ENCODE data around the gene SARDH. TPM values are rescaled to one million over a fixed set of nuclear protein-coding genes. Genes with fewer than 3 reads are reported as not detected.

The SARDH gene
- total RNA-seq, 2 donors from 2014 or later: 0.36 to 0.38 TPM

DNA sequence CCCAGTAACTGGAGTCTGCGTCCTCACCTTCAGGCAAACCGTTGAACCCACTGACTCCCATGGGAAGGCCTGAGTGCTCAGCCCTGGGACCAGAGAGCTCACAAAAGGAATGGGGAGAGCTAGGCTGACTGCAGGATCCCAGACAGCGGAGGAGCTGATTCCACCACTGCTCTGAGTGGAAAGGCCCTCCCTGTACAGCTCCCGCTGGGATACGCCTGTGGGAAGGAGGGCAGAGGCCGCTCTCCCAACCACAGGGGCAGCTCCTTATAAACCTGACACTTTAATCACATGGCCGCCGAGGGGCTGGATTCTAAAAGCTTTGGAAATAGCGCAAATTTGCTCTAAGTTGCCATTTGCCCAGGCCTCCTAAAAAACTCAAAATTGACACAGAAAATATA lies 64.9 kb downstream of the SARDH start:
- ATAC-seq: no peak
- Mint-ChIP-seq H3K27me3 (peaks cover 0 to 3% of the 10 kb centered on the region in 2 donors), H3K4me1 (ENCODE audit: low read depth in 2 of 2) (peaks cover 0 to 3% of the 10 kb centered on the region in 2 donors), H3K4me3 (no peak overlapping the region), H3K9me3 (no peaks in the 10 kb centered on the region), H3K27ac (no peak overlapping the region), H3K36me3 (no peaks in the 10 kb centered on the region)
- no peak for DNase-seq (ENCODE audit: low spot score)

DNA sequence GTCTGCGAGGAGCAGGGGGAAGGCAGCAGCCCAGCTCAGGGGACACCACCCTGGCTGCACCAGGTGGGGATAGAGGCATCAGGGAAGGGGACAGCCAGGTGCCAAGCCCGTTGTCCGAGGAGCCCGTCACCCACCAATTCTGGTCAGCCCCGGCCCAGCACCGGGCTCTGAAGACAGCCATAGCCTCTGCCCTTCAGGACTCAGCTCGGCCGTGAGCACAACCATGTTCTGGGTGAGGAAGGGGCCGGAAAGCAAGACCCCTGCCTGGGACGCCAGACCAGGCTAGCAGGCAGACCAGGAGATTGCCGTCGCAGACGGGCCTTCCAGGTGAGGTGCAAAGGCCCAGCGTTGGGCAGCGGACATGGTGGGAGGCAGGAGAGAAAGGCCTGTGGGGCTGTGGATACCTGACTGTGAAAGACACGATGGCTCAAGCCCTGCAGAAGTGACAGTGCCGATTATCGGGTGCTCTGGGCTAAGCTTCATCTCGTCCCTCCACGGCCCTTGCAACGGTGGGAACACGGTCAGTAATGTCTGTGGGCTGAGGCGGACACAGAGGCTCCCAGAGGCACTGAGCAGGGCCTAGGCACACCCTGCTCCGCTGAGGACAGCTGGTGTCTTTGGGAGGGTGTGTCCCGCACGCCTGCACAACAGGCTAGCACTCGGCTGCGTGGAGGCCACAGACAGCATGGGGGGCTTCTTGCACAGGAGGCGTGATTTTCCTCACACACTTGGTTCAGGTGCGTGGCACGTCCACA lies 65.5 kb downstream of the SARDH start:
- H3K9me3 Mint-ChIP-seq: no peaks in the 10 kb centered on the region
- ATAC-seq (no peak), DNase-seq (ENCODE audit: low spot score) (no peak)
- H3K4me1 Mint-ChIP-seq (ENCODE audit: low read depth in 2 of 2): peaks cover 0 to 3% of the 10 kb centered on the region in 2 donors
- H3K27me3 Mint-ChIP-seq: peaks cover 0 to 3% of the 10 kb centered on the region in 2 donors
- H3K27ac Mint-ChIP-seq: no peak overlapping the region
- H3K4me3 Mint-ChIP-seq: no peak overlapping the region
- no peaks in the 10 kb centered on the region for H3K36me3 Mint-ChIP-seq

DNA sequence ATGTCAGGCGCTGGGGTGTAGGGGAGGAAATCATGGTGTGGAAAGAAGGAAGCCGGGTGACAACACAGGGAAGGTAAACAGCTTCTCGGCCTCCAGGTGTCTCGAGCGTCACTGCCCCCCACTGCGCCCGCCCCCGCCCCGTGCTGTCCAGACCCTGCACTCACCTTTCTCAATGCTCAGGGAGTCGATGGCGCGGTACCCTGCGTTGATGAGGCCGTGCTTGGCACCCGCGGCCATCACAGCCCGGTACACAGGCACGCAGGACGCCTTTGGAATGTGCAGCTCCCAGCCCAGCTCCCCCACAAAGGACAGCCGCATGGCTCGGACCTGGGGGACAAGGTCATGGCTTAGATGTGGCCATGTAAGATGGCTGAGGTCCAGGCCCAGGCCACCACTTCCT lies 66.8 kb downstream of the SARDH start:
- ATAC-seq: no peak
- Mint-ChIP-seq H3K36me3 (no peaks in the 10 kb centered on the region), H3K4me3 (no peak overlapping the region), H3K9me3 (no peaks in the 10 kb centered on the region), H3K27ac (no peak overlapping the region), H3K27me3 (peaks cover 0 to 1% of the 10 kb centered on the region in 2 donors), H3K4me1 (ENCODE audit: low read depth in 2 of 2) (peaks cover 0 to under 1% of the 10 kb centered on the region in 2 donors)
- no peak for DNase-seq (ENCODE audit: low spot score)

DNA sequence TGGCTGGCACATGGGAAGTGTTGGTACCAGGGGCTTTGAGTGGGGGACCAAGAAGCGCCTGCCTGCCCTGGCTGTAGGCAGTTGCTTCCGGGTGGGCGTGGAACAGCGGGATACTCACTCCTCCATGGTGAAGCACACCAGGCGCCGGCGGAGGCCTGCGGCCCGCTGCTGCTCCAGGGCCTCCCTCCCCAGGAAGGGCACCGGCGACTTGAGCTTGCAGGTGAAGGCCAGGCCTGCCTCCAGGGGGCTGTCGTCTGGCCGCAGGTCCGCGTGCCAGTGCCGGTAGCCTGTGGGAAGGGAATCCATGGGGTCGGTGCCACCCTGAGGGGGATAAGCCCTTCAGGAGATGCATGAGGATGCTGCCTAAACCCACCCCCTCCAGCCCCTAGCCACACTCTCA lies 67.7 kb downstream of the SARDH start:
- Mint-ChIP-seq H3K4me3 (no peak overlapping the region), H3K27ac (no peak overlapping the region), H3K9me3 (no peaks in the 10 kb centered on the region), H3K36me3 (no peaks in the 10 kb centered on the region), H3K27me3 (no peaks in the 10 kb centered on the region), H3K4me1 (ENCODE audit: low read depth in 2 of 2) (no peaks in the 10 kb centered on the region)
- ATAC-seq: no peak
- DNase-seq (ENCODE audit: low spot score): no peak

DNA sequence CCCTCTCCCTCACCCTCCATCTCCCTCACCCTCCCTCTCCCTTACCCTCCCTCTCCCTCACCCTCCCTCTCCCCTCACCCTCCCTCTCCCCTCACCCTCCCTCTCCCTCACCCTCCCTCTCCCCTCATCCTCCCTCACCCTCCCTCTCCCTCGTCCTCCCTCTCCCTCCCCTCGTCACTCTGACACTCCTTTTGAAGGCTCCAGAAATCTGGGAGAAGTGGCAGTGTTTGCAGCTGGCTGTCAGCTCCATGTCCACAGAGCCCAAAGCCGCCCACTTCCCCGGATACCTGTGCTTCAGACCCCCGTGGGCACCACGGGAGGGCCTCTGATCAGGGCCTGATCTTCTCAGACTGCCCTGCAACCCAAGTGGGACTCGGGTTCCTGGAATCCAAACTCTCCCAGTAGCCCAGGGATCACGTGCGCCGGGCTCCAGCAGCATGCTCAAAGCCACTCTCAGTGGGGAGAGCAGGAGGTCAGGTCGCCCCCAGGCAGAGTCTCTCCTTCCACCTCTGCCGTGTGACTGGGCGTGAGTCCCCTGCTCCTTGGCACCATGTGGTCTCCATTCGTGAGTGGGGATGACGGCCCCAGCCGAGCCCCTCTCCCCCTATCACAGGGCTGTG lies 68.9 kb downstream of the SARDH start:
- Mint-ChIP-seq H3K27me3 (no peaks in the 10 kb centered on the region), H3K9me3 (no peaks in the 10 kb centered on the region), H3K36me3 (no peaks in the 10 kb centered on the region), H3K4me1 (ENCODE audit: low read depth in 2 of 2) (no peaks in the 10 kb centered on the region), H3K4me3 (no peak overlapping the region), H3K27ac (no peak overlapping the region)
- ATAC-seq: no peak
- no peak for DNase-seq (ENCODE audit: low spot score)

DNA sequence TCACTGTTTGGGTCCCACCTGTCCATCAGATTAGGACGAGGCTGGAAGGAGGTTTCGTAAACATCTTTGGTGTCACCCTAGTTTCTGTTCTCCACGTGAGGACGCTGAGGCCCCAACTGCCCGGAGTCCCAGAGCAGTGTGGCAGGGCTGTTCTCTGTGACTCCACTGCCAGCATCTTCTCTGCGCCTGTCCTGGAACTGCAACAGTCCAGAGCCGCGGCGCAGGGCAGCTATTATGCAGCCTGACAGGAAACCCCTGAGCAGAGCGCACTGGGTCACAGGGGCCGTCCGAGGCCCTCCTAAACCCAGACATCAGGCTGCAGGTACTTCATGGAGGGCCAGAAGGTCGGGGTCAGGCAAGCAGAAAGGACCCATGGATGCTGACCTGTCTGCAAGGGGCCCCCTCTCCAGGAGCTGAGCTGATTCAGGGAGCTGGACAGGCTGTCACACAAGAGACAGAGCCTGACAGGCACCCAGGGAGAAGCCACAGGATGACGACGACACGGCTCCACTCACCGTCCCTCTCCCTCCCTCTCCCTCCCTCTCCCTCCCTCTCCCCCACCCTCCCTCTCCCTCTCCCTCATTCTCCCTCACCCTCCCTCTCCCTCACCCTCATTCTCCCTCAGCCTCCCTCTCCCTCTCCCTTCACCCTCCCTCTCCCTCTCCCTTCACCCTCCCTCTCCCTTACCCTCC lies 70.2 kb downstream of the SARDH start:
- no peak for DNase-seq (ENCODE audit: low spot score)
- Mint-ChIP-seq H3K36me3 (no peaks in the 10 kb centered on the region), H3K4me1 (ENCODE audit: low read depth in 2 of 2) (no peaks in the 10 kb centered on the region), H3K4me3 (no peak overlapping the region), H3K27me3 (no peaks in the 10 kb centered on the region), H3K9me3 (no peaks in the 10 kb centered on the region), H3K27ac (no peak overlapping the region)
- ATAC-seq: peak in 1 of 2 donors; percentile 19

DNA sequence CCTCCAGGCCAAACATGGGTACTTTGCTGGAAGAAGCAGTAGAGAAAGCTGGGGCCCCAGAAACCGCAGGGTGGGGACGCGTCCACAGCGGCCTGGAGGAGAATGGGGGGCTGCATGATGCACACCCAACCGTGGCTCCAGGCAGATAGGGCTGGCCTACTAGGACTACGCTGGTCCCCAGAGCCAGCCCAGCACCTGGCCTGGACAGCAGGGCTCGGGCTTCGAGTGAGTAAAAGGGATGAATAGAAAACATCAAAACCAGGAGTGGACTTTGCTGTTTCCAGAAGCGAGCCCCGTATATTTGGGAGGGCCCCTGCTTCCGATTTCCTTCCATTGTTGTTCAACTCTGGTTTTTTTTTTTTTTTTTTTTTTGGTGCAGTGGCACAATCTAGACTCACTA lies 71.3 kb downstream of the SARDH start:
- Mint-ChIP-seq H3K27me3 (no peaks in the 10 kb centered on the region), H3K4me3 (no peak overlapping the region), H3K9me3 (no peaks in the 10 kb centered on the region), H3K36me3 (no peaks in the 10 kb centered on the region), H3K4me1 (ENCODE audit: low read depth in 2 of 2) (no peaks in the 10 kb centered on the region), H3K27ac (no peak overlapping the region)
- no peak for ATAC-seq
- DNase-seq (ENCODE audit: low spot score): no peak

DNA sequence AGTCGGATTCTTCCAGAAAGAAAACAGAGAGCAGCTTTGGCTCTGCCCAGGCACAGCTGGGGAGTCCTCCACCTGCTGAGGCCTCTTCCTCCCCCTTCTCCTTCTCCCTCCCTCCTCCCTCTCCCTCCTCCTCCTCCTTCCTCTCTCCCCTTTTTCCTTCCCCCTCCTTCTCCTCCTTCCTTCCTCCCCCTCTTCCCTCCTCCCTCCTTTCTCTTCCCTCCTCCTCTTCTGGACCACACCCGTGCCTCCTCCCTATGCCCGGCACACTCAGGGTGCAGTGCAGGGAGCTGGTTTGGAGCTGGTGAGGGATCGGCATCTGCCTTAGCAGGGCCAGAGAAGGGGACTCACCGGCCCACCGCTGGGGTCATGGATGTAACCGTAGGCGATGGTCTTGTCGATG lies 71.8 kb downstream of the SARDH start:
- H3K4me1 Mint-ChIP-seq (ENCODE audit: low read depth in 2 of 2): no peaks in the 10 kb centered on the region
- ATAC-seq (no peak), DNase-seq (ENCODE audit: low spot score) (no peak)
- no peaks in the 10 kb centered on the region for H3K27me3 Mint-ChIP-seq
- no peaks in the 10 kb centered on the region for H3K9me3 Mint-ChIP-seq
- no peaks in the 10 kb centered on the region for H3K36me3 Mint-ChIP-seq
- H3K4me3 Mint-ChIP-seq: no peak overlapping the region
- no peak overlapping the region for H3K27ac Mint-ChIP-seq

DNA sequence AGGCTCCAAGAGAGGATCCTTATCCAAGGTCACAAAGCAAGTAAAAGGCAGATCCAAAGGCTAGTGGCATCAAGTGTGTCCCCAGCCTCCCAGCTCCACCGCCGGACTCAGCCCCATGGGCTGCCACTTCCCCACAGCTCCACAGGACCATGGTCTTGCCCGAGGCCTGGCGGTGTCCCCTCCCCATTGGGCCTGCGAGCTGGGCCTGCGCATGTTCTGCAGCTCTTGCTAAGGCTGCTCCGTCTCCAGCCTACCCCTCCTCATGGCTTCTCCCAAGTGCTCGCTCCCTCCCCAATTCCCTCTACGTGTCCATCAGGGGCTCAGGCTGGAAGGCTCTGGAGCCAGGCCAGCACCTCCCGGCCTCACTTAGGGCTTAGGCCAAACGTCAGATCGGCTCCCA lies 72.6 kb downstream of the SARDH start:
- Mint-ChIP-seq H3K27me3 (no peaks in the 10 kb centered on the region), H3K4me1 (ENCODE audit: low read depth in 2 of 2) (no peaks in the 10 kb centered on the region), H3K36me3 (no peaks in the 10 kb centered on the region), H3K9me3 (no peaks in the 10 kb centered on the region), H3K27ac (no peak overlapping the region), H3K4me3 (no peak overlapping the region)
- DNase-seq (ENCODE audit: low spot score): no peak
- ATAC-seq: no peak

DNA sequence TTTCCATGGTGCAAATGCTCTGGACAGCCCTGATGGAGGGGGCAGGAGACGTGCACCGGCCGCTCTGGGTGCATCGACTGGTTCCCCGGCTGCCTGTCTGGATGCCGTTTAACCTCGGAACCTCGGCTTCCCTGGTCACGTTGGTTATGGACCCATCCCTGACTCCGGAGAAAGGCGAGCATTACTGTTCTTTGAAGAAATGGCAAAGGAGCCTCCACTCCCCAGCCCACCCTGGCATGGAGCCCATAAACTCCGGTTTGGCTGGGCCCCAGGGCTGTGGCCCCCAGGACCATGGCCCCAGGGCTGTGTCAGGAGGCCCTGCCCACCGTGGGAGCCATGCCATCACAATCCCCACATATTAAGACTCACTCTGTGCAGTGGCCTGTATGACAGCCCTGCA lies 73.1 kb downstream of the SARDH start:
- no peak overlapping the region for H3K4me3 Mint-ChIP-seq
- H3K27ac Mint-ChIP-seq: no peak overlapping the region
- H3K36me3 Mint-ChIP-seq: no peaks in the 10 kb centered on the region
- DNase-seq (ENCODE audit: low spot score) (no peak), ATAC-seq (no peak)
- H3K27me3 Mint-ChIP-seq: peaks cover 0 to under 1% of the 10 kb centered on the region in 2 donors
- H3K9me3 Mint-ChIP-seq: no peaks in the 10 kb centered on the region
- no peaks in the 10 kb centered on the region for H3K4me1 Mint-ChIP-seq (ENCODE audit: low read depth in 2 of 2)

DNA sequence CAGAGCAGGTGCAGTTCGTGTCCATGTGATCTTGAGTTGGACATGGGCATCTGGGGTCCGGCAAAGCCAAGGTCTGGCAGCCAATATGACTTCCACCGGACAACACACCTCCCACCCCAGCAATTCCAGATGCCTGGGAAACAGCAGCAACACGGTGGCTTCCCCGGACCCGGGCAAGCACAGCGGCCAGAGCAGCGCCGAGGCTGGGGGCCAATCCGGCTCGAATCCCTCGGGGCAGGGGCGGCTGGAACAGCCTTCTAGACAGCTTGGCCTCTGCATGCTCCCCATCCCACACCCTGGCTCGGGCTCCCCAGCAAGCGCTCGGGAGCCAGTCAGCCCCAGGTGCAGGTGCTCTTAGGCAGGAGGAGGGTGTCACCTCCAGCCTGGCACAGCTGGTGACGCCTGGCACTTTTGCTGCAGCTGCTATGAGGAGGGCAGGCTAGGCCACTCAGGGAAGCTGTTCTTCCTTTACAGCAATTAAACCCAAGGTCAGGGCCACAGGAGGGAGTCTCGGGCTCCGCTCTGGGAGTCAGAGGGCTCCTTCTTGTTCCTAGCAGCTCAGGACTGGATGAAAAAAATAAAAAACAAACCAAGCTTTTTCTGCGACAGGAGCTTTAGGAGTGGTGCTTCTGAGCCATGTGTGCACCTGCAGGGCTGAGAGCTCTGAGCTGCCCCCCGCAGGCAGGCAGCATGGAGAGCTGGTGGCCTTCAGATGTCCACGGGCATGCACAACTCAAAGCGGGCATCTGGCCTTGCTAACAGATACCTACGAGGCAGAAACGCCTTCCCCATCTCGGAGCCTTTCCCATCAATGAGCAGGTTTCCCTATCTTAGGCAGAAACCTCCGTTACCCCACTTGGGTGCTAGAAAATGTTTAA lies 73.7 kb downstream of the SARDH start:
- H3K9me3 Mint-ChIP-seq: no peaks in the 10 kb centered on the region
- no peaks in the 10 kb centered on the region for H3K4me1 Mint-ChIP-seq (ENCODE audit: low read depth in 2 of 2)
- ATAC-seq (peak in 1 of 2 donors; percentile 37), DNase-seq (ENCODE audit: low spot score) (no peak)
- no peak overlapping the region for H3K27ac Mint-ChIP-seq
- H3K36me3 Mint-ChIP-seq: no peaks in the 10 kb centered on the region
- no peak overlapping the region for H3K4me3 Mint-ChIP-seq
- H3K27me3 Mint-ChIP-seq: peaks cover 0 to 3% of the 10 kb centered on the region in 2 donors

DNA sequence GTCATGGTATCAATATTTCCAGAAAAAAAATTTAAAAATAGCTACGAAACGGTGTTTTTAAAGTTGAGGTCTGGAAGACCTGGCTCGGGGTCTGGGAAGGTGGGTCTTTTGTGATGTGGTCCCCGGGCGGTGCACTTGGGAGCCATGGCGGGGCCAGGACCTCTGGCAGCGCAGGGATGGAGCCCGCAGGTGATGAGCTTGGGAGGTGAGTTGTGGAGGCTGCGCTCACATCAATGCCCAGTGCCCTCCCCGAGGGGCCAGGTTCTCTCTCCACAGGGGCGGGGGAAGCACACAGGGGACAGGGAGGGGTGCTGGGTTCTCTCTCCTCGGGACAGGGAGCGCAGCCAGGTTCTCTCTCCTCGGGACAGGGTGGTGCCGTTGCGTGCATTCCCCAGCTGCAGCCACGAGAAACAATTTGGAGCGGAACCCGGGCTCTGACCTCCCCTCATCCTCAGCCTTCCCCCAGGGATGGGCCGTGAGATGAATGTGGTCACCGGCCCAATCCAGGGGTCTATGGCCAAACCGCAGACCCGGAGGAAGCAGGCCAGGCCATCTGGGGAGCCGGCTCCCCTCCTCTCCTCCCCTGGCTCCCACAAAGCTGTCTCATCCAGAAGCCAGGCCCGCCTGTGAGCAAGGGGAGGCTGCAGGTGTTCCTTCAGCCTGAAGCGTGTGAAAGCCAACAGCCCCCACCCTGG lies 76.2 kb downstream of the SARDH start:
- Mint-ChIP-seq H3K4me3 (no peak overlapping the region), H3K36me3 (no peaks in the 10 kb centered on the region), H3K27ac (no peak overlapping the region), H3K9me3 (no peaks in the 10 kb centered on the region), H3K4me1 (ENCODE audit: low read depth in 2 of 2) (peaks cover 0 to 3% of the 10 kb centered on the region in 2 donors), H3K27me3 (peaks cover 19 to 20% of the 10 kb centered on the region in 2 donors)
- DNase-seq (ENCODE audit: low spot score) (no peak), ATAC-seq (no peak)

DNA sequence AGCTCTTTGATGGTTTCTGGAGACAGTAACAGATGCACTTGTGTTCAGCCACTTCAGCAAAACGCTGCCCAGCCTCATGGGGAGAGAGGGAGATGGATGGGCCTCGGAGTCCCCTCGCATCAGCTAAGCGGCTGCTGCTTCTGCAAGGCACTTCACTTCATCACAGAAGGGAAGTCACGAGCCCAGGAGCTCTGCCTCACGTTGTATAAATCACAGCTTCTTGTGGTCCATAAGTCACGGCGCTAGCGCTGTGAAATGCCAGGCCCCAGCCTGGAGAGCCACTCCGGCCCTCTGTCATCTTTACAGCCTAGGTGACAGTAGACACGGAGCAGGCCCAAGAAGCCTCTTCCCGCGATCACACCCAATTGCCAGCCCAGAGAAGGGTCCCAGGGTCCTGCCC lies 78.6 kb downstream of the SARDH start:
- ATAC-seq (no peak), DNase-seq (ENCODE audit: low spot score) (no peak)
- Mint-ChIP-seq H3K4me1 (ENCODE audit: low read depth in 2 of 2) (peaks cover 0 to 3% of the 10 kb centered on the region in 2 donors), H3K36me3 (no peaks in the 10 kb centered on the region), H3K27me3 (peaks cover 21 to 30% of the 10 kb centered on the region in 2 donors), H3K4me3 (no peak overlapping the region), H3K27ac (no peak overlapping the region), H3K9me3 (no peaks in the 10 kb centered on the region)

Data from natural killer cell treated with Interleukin-12 subunit alpha and Interleukin-12 subunit beta and Interleukin-15 and Interleukin-18, amount 100 ng/mL, for 72 hours (primary cell).